IMR-90 (cell line): ENCODE measurements around the gene TXLNA. TPM values are rescaled to one million over a fixed set of nuclear protein-coding genes. Genes with fewer than 3 reads are reported as not detected.

ENCODE experiments used
- ATAC-seq: fragments of 200-7000 bp; cut with Tn5 transposase; 2 replicates; pipeline ENCODE4 v1.9.1; 2020; ENCODE audit warnings: low read depth, mild to moderate bottlenecking, moderate library complexity
- BruUV-seq: library from RNA; stranded (reverse); fragments of 400-500 nt; replicated peaks from 2 replicates; lab custom pipeline; 2021; lab: Mats Ljungman, UMichigan
- CTCF ChIA-PET: fragments of 300-600 bp; formaldehyde crosslinking; extraction: SDS; loops from one replicate; lab custom pipeline; 2021; ENCODE audit warnings: antibody characterized with exemption; lab: Yijun Ruan, JAX
- POLR2A ChIA-PET: fragments of 300-600 bp; sonication (Branson Sonifier 250); formaldehyde crosslinking; loops from one replicate; lab custom pipeline; 2022; ENCODE audit warnings: antibody characterized with exemption; ENCODE audit not compliant: unreplicated experiment; lab: Charles Lee
- DNase-seq: peaks from one replicate; pipeline ENCODE4 v3.0.0; 2013
- H2AFZ ChIP-seq: replicated peaks from 2 replicates; pipeline ENCODE3; 2013; ENCODE audit warnings: low read length, mild to moderate bottlenecking; ENCODE audit not compliant: poor library complexity
- H2AK5ac ChIP-seq: 2 replicates; pipeline ENCODE4 v1.6.1; 2013; ENCODE audit warnings: low read depth, low read length, inconsistent platforms
- H2AK9ac ChIP-seq: replicated peaks from 2 replicates; pipeline ENCODE3; 2013; ENCODE audit warnings: mild to moderate bottlenecking, low read depth, low read length, moderate library complexity; ENCODE audit not compliant: poor library complexity
- H2BK120ac ChIP-seq: 2 replicates; pipeline ENCODE4 v1.6.1; 2013; ENCODE audit warnings: low read depth, low read length, inconsistent platforms
- H2BK15ac ChIP-seq: 3 replicates; pipeline ENCODE4 v1.6.1; 2013; ENCODE audit warnings: low read depth, low read length, inconsistent platforms
- H2BK20ac ChIP-seq: 2 replicates; pipeline ENCODE4 v1.6.1; 2013; ENCODE audit warnings: low read depth, mild to moderate bottlenecking, inconsistent platforms, low read length, moderate library complexity
- H2BK5ac ChIP-seq: 2 replicates; pipeline ENCODE4 v1.6.1; 2013; ENCODE audit warnings: mild to moderate bottlenecking, low read depth, low read length, inconsistent platforms; ENCODE audit not compliant: poor library complexity, severe bottlenecking
- H3K14ac ChIP-seq: replicated peaks from 2 replicates; pipeline ENCODE4 v1.6.1; 2013; ENCODE audit warnings: low read depth, low read length, inconsistent platforms
- H3K18ac ChIP-seq: 2 replicates; pipeline ENCODE4 v1.6.1; 2013; ENCODE audit warnings: low read depth, low read length, control low read depth
- H3K23ac ChIP-seq: 2 replicates; pipeline ENCODE4 v1.6.1; 2013; ENCODE audit warnings: low read depth, low read length, inconsistent platforms
- H3K27ac ChIP-seq: 2 replicates; pipeline ENCODE4 v1.5.1; 2013; ENCODE audit warnings: mild to moderate bottlenecking, control low read depth, low read length; ENCODE audit not compliant: insufficient read depth
- H3K27me3 ChIP-seq: 2 replicates; pipeline ENCODE4 v1.6.1; 2013; ENCODE audit warnings: low read length; ENCODE audit not compliant: control insufficient read depth, insufficient read depth
- H3K36me3 ChIP-seq: 2 replicates; pipeline ENCODE4 v1.6.1; 2013; ENCODE audit warnings: low read length, mixed read lengths; ENCODE audit not compliant: control insufficient read depth, insufficient read depth
- H3K4ac ChIP-seq: 2 replicates; pipeline ENCODE4 v1.6.1; 2013; ENCODE audit warnings: low read depth, low read length, inconsistent platforms
- H3K4me1 ChIP-seq: 2 replicates; pipeline ENCODE4 v1.6.1; 2013; ENCODE audit warnings: low read length, mixed read lengths; ENCODE audit not compliant: control insufficient read depth, insufficient read depth
- H3K4me2 ChIP-seq: 2 replicates; pipeline ENCODE4 v1.6.1; 2013; ENCODE audit warnings: low read depth, mild to moderate bottlenecking, control low read depth, low read length, moderate library complexity
- H3K4me3 ChIP-seq: 2 replicates; pipeline ENCODE4 v1.5.1; 2013; ENCODE audit warnings: low read depth, mild to moderate bottlenecking, control low read depth, low read length, moderate library complexity; ENCODE audit not compliant: insufficient read depth
- H3K56ac ChIP-seq: 2 replicates; pipeline ENCODE4 v1.6.1; 2013; ENCODE audit warnings: low read length, inconsistent platforms; ENCODE audit not compliant: insufficient read depth; ENCODE audit errors: extremely low read depth
- H3K79me1 ChIP-seq, 2 experiments: 2 replicates each; pipeline ENCODE4 v1.6.1; 2013; ENCODE audit warnings: low read length in 2 of 2, inconsistent platforms in 1 of 2, low read depth in 1 of 2
- H3K9ac ChIP-seq: 2 replicates; pipeline ENCODE4 v1.6.1; 2013; ENCODE audit warnings: low read depth, low read length, control low read depth
- H3K9me1 ChIP-seq: 2 replicates; pipeline ENCODE4 v1.6.1; 2013; ENCODE audit warnings: low read length, inconsistent platforms; ENCODE audit not compliant: insufficient read depth
- H3K9me3 ChIP-seq: 2 replicates; pipeline ENCODE4 v1.6.1; 2013; ENCODE audit warnings: low read length; ENCODE audit not compliant: control insufficient read depth, insufficient read depth
- H4K20me1 ChIP-seq: 2 replicates; pipeline ENCODE4 v1.6.1; 2013; ENCODE audit warnings: low read length, inconsistent platforms; ENCODE audit not compliant: insufficient read depth
- H4K5ac ChIP-seq: 2 replicates; pipeline ENCODE4 v1.6.1; 2013; ENCODE audit warnings: mild to moderate bottlenecking, low read depth, low read length, control low read depth
- H4K8ac ChIP-seq, 2 experiments: 2 replicates each; pipeline ENCODE4 v1.6.1; 2013; ENCODE audit warnings: low read depth in 2 of 2, low read length in 2 of 2, control low read depth in 1 of 2, inconsistent platforms in 1 of 2
- H4K91ac ChIP-seq: 2 replicates; pipeline ENCODE4 v1.6.1; 2013; ENCODE audit warnings: low read depth, low read length, inconsistent platforms; ENCODE audit not compliant: insufficient read depth
- CEBPB ChIP-seq: IDR thresholded peaks from 2 replicates; pipeline ENCODE4 v1.6.1; 2012; ENCODE audit warnings: low read depth, low read length, improper control_type of control experiment
- CTCF ChIP-seq: conservative IDR thresholded peaks from 2 replicates; pipeline ENCODE4 v1.5.1; 2012; ENCODE audit warnings: mild to moderate bottlenecking, low read depth, low read length, improper control_type of control experiment
- ELK1 ChIP-seq: fragments of 150-350 bp; IDR thresholded peaks from 2 replicates; pipeline ENCODE4 v1.6.1; 2016; ENCODE audit warnings: low read depth, mild to moderate bottlenecking, low read length, moderate library complexity, borderline replicate concordance
- RAD21 ChIP-seq: IDR thresholded peaks from 2 replicates; pipeline ENCODE4 v1.6.1; 2012; ENCODE audit warnings: low read length, improper control_type of control experiment
- RFX5 ChIP-seq: IDR thresholded peaks from 2 replicates; pipeline ENCODE4 v1.8.0; 2012; ENCODE audit warnings: low read depth, mild to moderate bottlenecking, low read length, moderate library complexity
- SMC3 ChIP-seq: fragments of 150-350 bp; IDR thresholded peaks from 2 replicates; pipeline ENCODE4 v1.6.1; 2016; ENCODE audit warnings: low read depth, mild to moderate bottlenecking, antibody characterized with exemption, low read length, moderate library complexity
- dilution Hi-C: fragments of 300-500 bp; cut with HindIII; formaldehyde crosslinking; loops from one replicate; pipeline ENCODE4 v1.14.3; 2018; ENCODE audit warnings: low sequenced_read_pairs; ENCODE audit not compliant: unreplicated experiment
- in situ Hi-C: fragments of 300-500 bp; cut with MboI; formaldehyde crosslinking; loops from 3 replicates; pipeline ENCODE4 v1.14.3; 2019; ENCODE audit warnings: low sequenced_read_pairs, inconsistent platforms, mixed read lengths
- intact Hi-C: fragments of 100-400 bp; cut with micrococcal nuclease; formaldehyde crosslinking; loops from 2 replicates; pipeline ENCODE4 v1.10.0; 2022
- polyA plus RNA-seq, 3 experiments: library from polyadenylated mRNA; depleted of rRNA; stranded (reverse); fragments of >200 nt; gene quantifications; 2 replicates each; pipeline ENCODE4 v1.2.3, GENCODE V29; 2012; ENCODE audit warnings: low replicate concordance in 1 of 3
- total RNA-seq: library from RNA; depleted of rRNA; stranded (reverse); fragments of >200 nt; gene quantifications from 2 replicates; pipeline ENCODE4 v1.2.3, GENCODE V29; 2012

Gene TXLNA
- total and polyA plus RNA-seq, 2 of the 4 experiments (the other 2 are of a cell fraction): 47.6 to 102 TPM

GRCh38 chr1:32195972-32196823, 16.7 kb downstream of the TXLNA start:
- peaks cover 20% of the 10 kb centered on the region for H4K20me1 ChIP-seq

More at GRCh38 chr1:32195972-32196823, 16.7 kb downstream of the TXLNA start:
- Histone ChIP-seq H3K23ac (no peak overlapping the region), H3K36me3 (peaks cover 69% of the 10 kb centered on the region), H3K9me1 (peaks cover 13% of the 10 kb centered on the region; the same call in 1 of the 2 replicates), H2BK20ac (no peak overlapping the region), H3K14ac (no peak overlapping the region), H2AK9ac (no peak overlapping the region), H4K8ac (no peak overlapping the region), H3K27ac (peak overlapping the region; percentile 4; the same call in 1 of the 2 replicates), H3K18ac (no peak overlapping the region), H3K9me3 (no peaks in the 10 kb centered on the region), H3K4me2 (no peak overlapping the region), H2AFZ (no peak overlapping the region), H3K79me1 (peaks cover 16 to 67% of the 10 kb centered on the region in 2 experiments; a peak in 3 of 4 replicates), H4K5ac (no peak overlapping the region), H3K4me3 (no peak overlapping the region), H2BK5ac (peak overlapping the region; percentile 1), H3K4me1 (peaks cover 26% of the 10 kb centered on the region), H3K9ac (no peak overlapping the region), H2BK120ac (no peak overlapping the region), H3K56ac (no peak overlapping the region), H3K27me3 (no peaks in the 10 kb centered on the region), H2BK15ac (no peak overlapping the region), H3K4ac (no peak overlapping the region), H2AK5ac (no peak overlapping the region), H4K91ac (no peak overlapping the region)
- ATAC-seq (no peak), DNase-seq (peak; percentile 54)
- TF ChIP-seq CEBPB (no peak), RFX5 (no peak), CTCF (no peak), RAD21 (no peak), ELK1 (no peak), SMC3 (no peak)
- in situ Hi-C loops (no loop called here), intact Hi-C loops (no loop called here), dilution Hi-C loops (no loop called here)
- BruUV-seq: TSS peak; percentile 62
- POLR2A ChIA-PET: no interaction called here
- CTCF ChIA-PET: interaction anchor here (1.8 kb wide), 1 partner anchor 19 kb away, joined by 6 read pairs; no protein-coding TSS in a partner anchor
